Measurements from ENCODE around the gene ABCG4.

GRCh38 chr11:119202554-119202953 is 53.7 kb downstream of the ABCG4 start:
- no peak for TF ChIP-seq CTCF (IDR thresholded peaks at IDR 0.05)
- TF ChIP-seq POLR2A (IDR thresholded peaks at IDR 0.05): no peak
- TF ChIP-seq POLR2AphosphoS5 (IDR thresholded peaks at IDR 0.05): no peak
- no peak for TF ChIP-seq EP300 (IDR thresholded peaks at IDR 0.05)
